GM19025 (cell line): ENCODE results near the gene MAP6D1.

Source experiments
- ATAC-seq: cut with Tn5 transposase; IDR thresholded peaks from one replicate; pipeline ENCODE4 v1.9.1; 2021; ENCODE audit warnings: mild to moderate bottlenecking, low read depth, moderate library complexity; ENCODE audit not compliant: unreplicated experiment

MAP6D1 gene

GRCh38 chr3:183766107-183766506, 59.3 kb downstream of the MAP6D1 start:
- ATAC-seq: no peak
